GM12875 (cell line): ENCODE results near the gene PIGU.

Experiments
- H3K4me3 ChIP-seq: one replicate; pipeline ENCODE4 v1.5.1; 2011; ENCODE audit warnings: low read depth, low read length, control low read depth
- CTCF ChIP-seq: IDR thresholded peaks from 2 replicates; pipeline ENCODE4 v1.5.1; 2011; ENCODE audit warnings: low read depth, mild to moderate bottlenecking, control low read depth, inconsistent platforms, low read length, moderate library complexity, borderline replicate concordance; ENCODE audit not compliant: insufficient read depth

The PIGU gene

GRCh38 chr20:34564833-34565232, 112.1 kb downstream of the PIGU start:
- H3K4me3 ChIP-seq = no peak overlapping the region

GRCh38 chr20:34562641-34563040, 114.3 kb downstream of the PIGU start:
- peak; percentile 59 for TF ChIP-seq CTCF
- no peak overlapping the region for H3K4me3 ChIP-seq

More at GRCh38 chr20:34564833-34565232, 112.1 kb downstream of the PIGU start:
- no peak for TF ChIP-seq CTCF

- H3K4me3 ChIP-seq = no peak overlapping the region
- no peak for TF ChIP-seq CTCF
These were observed 115.2 kb downstream of the PIGU start for GRCh38 chr20:34561661-34562060.

GRCh38 chr20:34560614-34561013, 116.3 kb downstream of the PIGU start:
- no peak overlapping the region for H3K4me3 ChIP-seq
- no peak for TF ChIP-seq CTCF

GRCh38 chr20:34560141-34560523, 116.8 kb downstream of the PIGU start:
- no peak overlapping the region for H3K4me3 ChIP-seq
- no peak for TF ChIP-seq CTCF

GRCh38 chr20:34559311-34560140, 117.4 kb downstream of the PIGU start:
- H3K4me3 ChIP-seq = no peak overlapping the region
- no peak for TF ChIP-seq CTCF
